Stimulated activated CD8-positive, alpha-beta memory T cell treated with anti-CD3 and anti-CD28 coated beads, Interleukin-4, amount 100 ng/mL, for 24 hours (primary cell): ENCODE data around the gene BSND.

ENCODE experiments used
- DNase-seq: peaks from one replicate; pipeline ENCODE4 v3.0.0-alpha.2; 2020; ENCODE audit warnings: low read depth

Gene BSND

GRCh38 chr1:54976747-54977146 lies 22.0 kb upstream of the BSND start:
- no peak for DNase-seq

- no peak for DNase-seq
These were observed 21.0 kb upstream of the BSND start for GRCh38 chr1:54977533-54978297.

- no peak for DNase-seq
These were observed 20.0 kb upstream of the BSND start for GRCh38 chr1:54978528-54979326.

- DNase-seq = no peak
These were observed 19.3 kb upstream of the BSND start for GRCh38 chr1:54979327-54979891.

- DNase-seq = no peak
These were observed 18.6 kb upstream of the BSND start for GRCh38 chr1:54980046-54980527.

GRCh38 chr1:54980528-54981241 lies 18.0 kb upstream of the BSND start, which contains the start of gene TMEM61:
TMEM61 (plus strand) TSS chr1:54980628; CDS start chr1:54981066, 438 bp downstream.
- DNase-seq = no peak

GRCh38 chr1:54981466-54981865 lies 17.3 kb upstream of the BSND start:
- DNase-seq = no peak

GRCh38 chr1:54982739-54983138 lies 16.0 kb upstream of the BSND start:
- no peak for DNase-seq

GRCh38 chr1:54984131-54984842 lies 14.4 kb upstream of the BSND start:
- no peak for DNase-seq

GRCh38 chr1:54985556-54985955 lies 13.2 kb upstream of the BSND start:
- no peak for DNase-seq

GRCh38 chr1:54986025-54986424 lies 12.7 kb upstream of the BSND start:
- no peak for DNase-seq

GRCh38 chr1:54986533-54986932 lies 12.2 kb upstream of the BSND start:
- DNase-seq = no peak

- no peak for DNase-seq
These were observed 11.3 kb upstream of the BSND start for GRCh38 chr1:54987427-54987826.

- DNase-seq = no peak
These were observed 10.6 kb upstream of the BSND start for GRCh38 chr1:54987919-54988705.

- no peak for DNase-seq
These were observed 9.8 kb upstream of the BSND start for GRCh38 chr1:54988975-54989374.

- no peak for DNase-seq
These were observed 9.3 kb upstream of the BSND start for GRCh38 chr1:54989473-54989872.

- no peak for DNase-seq
These were observed 8.5 kb upstream of the BSND start for GRCh38 chr1:54989968-54990810.

- no peak for DNase-seq
These were observed 7.8 kb upstream of the BSND start for GRCh38 chr1:54990916-54991315.

- no peak for DNase-seq
These were observed 6.8 kb upstream of the BSND start for GRCh38 chr1:54991939-54992338.

- no peak for DNase-seq
These were observed 5.6 kb upstream of the BSND start for GRCh38 chr1:54993140-54993539.
